BLaER1 treated with 17β-estradiol and CSF1 and Interleukin-3, amounts not matched to agents 10 nM and 100 nM (cell line): ENCODE data around the gene KRTAP6-3.

Experiments used
- H3K27ac ChIP-seq, 11 experiments: shearing (Covaris generic); formaldehyde crosslinking; 2 replicates each; pipeline ENCODE4 v1.8.1; 2022
- H3K27me3 ChIP-seq, 11 experiments: shearing (Covaris generic); formaldehyde crosslinking; 2 replicates each; pipeline ENCODE4 v1.8.1; 2022
- H3K36me3 ChIP-seq, 11 experiments: shearing (Covaris generic); formaldehyde crosslinking; 2 replicates each; pipeline ENCODE4 v1.8.1; 2022
- H3K4me1 ChIP-seq, 10 experiments: shearing (Covaris generic); formaldehyde crosslinking; 2 replicates each; pipeline ENCODE4 v1.8.1; 2022
- H3K4me2 ChIP-seq, 11 experiments: shearing (Covaris generic); formaldehyde crosslinking; 2 replicates each; pipeline ENCODE4 v1.8.1; 2022
- H3K4me3 ChIP-seq, 10 experiments: shearing (Covaris generic); formaldehyde crosslinking; 2 replicates each; pipeline ENCODE4 v1.8.1; 2022
- H3K9ac ChIP-seq, 11 experiments: shearing (Covaris generic); formaldehyde crosslinking; 2 replicates each; pipeline ENCODE4 v1.8.1; 2022
- H3K9me3 ChIP-seq, 11 experiments: shearing (Covaris generic); formaldehyde crosslinking; replicated peaks in 1 of 11; 2 replicates each; pipeline ENCODE4 v1.8.1; 2022
- H4K20me1 ChIP-seq, 11 experiments: shearing (Covaris generic); formaldehyde crosslinking; 2 replicates each; pipeline ENCODE4 v1.8.1; 2022
- Cebpa-rat ChIP-seq, 11 experiments: shearing (Covaris generic); IDR thresholded peaks; 2 replicates each; pipeline ENCODE4 v1.8.1; 2022

Gene KRTAP6-3

GRCh38 chr21:30620080-30620479 lies 27.8 kb downstream of the KRTAP6-3 start:
- no peak overlapping the region for H3K27ac ChIP-seq
- H3K9ac ChIP-seq, result no peak overlapping the region
- H3K4me1 ChIP-seq, result peaks cover 0 to 13% (median 0%) of the 10 kb centered on the region in 10 experiments; a peak in 4 of 20 replicates
- H3K27me3 ChIP-seq, result no peaks in the 10 kb centered on the region
- no peak overlapping the region for H3K4me3 ChIP-seq
- H3K36me3 ChIP-seq, result no peaks in the 10 kb centered on the region
- H4K20me1 ChIP-seq, result no peaks in the 10 kb centered on the region
- H3K9me3 ChIP-seq, result peaks cover 3 to 10% (median 3%) of the 10 kb centered on the region in 11 experiments; a peak in 14 of 22 replicates
- peak overlapping the region in 2 of 11 experiments; percentile 14 to 33; a peak in 1 of 22 replicates for H3K4me2 ChIP-seq
- TF ChIP-seq Cebpa-rat (IDR thresholded peaks at IDR 0.05), result no peak

DNA sequence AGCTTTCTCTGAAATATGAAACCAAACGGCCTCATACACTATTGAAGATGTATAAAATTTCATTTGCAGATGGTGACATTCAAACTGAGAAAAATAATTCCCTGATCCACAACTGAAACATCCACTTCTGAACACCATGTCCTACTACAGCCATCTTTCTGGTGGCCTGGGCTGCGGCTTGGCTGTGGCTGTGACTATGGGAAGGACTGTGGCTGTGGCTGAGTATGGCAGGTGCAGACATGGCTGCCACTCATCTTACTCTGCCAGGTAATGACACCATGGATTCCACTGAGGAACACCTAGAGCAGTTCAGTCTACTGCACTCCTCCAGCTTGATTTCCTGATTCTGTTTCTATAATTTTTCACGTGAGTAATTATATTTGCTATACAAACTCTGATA lies 28.3 kb downstream of the KRTAP6-3 start, which contains the start of gene KRTAP20-4:
TSS of gene KRTAP20-4 (plus strand) at position 106 of the 400 bp plus-strand sequence.
- Histone ChIP-seq H3K27ac (no peak within 1 kb of the TSS), H3K4me3 (no peak within 1 kb of the TSS), H3K36me3 (no peaks in the 10 kb centered on the region), H3K4me2 (peak within 1 kb of the TSS in 2 of 11 experiments; percentile 33 to 35; a peak in 3 of 22 replicates), H3K9me3 (peaks cover 7 to 14% (median 8%) of the 10 kb centered on the region in 11 experiments; a peak in 15 of 22 replicates), H3K9ac (no peak within 1 kb of the TSS), H4K20me1 (no peaks in the 10 kb centered on the region), H3K4me1 (peaks cover 0 to 13% (median 0%) of the 10 kb centered on the region in 10 experiments; a peak in 4 of 20 replicates), H3K27me3 (no peaks in the 10 kb centered on the region)
- TF ChIP-seq Cebpa-rat (IDR thresholded peaks at IDR 0.05), result no peak

- Histone ChIP-seq H3K27ac (no peak overlapping the region), H3K9me3 (peaks cover 7 to 15% (median 9%) of the 10 kb centered on the region in 11 experiments; a peak in 15 of 22 replicates), H3K4me2 (no peak overlapping the region), H3K4me3 (no peak overlapping the region), H3K9ac (no peak overlapping the region), H3K27me3 (no peaks in the 10 kb centered on the region), H4K20me1 (no peaks in the 10 kb centered on the region), H3K36me3 (no peaks in the 10 kb centered on the region), H3K4me1 (peaks cover 0 to 13% (median 0%) of the 10 kb centered on the region in 10 experiments; a peak in 4 of 20 replicates)
- no peak for TF ChIP-seq Cebpa-rat (IDR thresholded peaks at IDR 0.05)
Measured at GRCh38 chr21:30623362-30623761, 31.1 kb downstream of the KRTAP6-3 start.

DNA sequence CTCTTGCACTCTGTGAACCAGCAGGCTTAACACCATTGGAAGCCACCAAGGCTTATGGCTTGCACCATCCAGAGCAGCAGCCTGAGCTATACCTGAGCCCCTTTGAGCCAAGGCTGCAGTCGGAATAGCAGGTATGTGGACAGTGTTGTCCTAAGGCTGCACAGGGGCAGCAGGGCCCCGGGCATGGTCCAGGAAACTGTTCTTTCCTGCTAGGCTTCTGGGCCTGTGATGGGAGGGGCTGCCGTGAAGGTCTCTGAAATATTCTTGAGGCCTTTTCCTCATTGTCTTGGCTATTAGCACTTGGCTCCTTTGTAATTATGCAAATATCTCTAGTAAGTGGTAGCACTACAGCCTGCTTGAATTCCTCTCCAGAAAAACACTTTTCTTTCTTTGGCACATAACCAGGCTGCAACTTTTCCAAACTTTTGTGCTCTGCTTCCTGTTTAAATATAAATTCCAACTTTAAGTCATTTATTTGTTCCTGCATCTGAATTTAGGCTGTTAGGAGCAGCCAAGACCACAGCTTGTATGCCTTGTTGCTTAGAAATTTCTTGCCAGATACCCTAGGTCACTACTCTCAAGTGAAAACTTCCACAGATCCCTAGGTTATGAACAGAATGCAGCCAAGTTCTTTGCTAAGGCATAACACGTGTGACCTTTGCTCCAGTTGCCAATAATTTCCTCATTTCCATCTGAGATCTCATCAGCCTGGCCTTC lies 33.4 kb downstream of the KRTAP6-3 start:
- Histone ChIP-seq H3K9ac (no peak overlapping the region), H3K9me3 (peaks cover 7 to 15% (median 9%) of the 10 kb centered on the region in 11 experiments; a peak in 15 of 22 replicates), H3K4me2 (no peak overlapping the region), H3K27me3 (no peaks in the 10 kb centered on the region), H3K36me3 (no peaks in the 10 kb centered on the region), H3K4me3 (no peak overlapping the region), H3K27ac (no peak overlapping the region), H4K20me1 (no peaks in the 10 kb centered on the region), H3K4me1 (peaks cover 0 to 1% (median 0%) of the 10 kb centered on the region in 10 experiments; a peak in 3 of 20 replicates)
- TF ChIP-seq Cebpa-rat (IDR thresholded peaks at IDR 0.05), result no peak

- H3K4me3 ChIP-seq, result no peak overlapping the region
- no peak for TF ChIP-seq Cebpa-rat (IDR thresholded peaks at IDR 0.05)
- no peaks in the 10 kb centered on the region for H3K4me1 ChIP-seq
- H3K9me3 ChIP-seq, result peaks cover 7 to 15% (median 9%) of the 10 kb centered on the region in 11 experiments; a peak in 15 of 22 replicates
- no peaks in the 10 kb centered on the region for H3K27me3 ChIP-seq
- no peak overlapping the region for H3K9ac ChIP-seq
- no peaks in the 10 kb centered on the region for H3K36me3 ChIP-seq
- H3K4me2 ChIP-seq, result no peak overlapping the region
- H4K20me1 ChIP-seq, result no peaks in the 10 kb centered on the region
- H3K27ac ChIP-seq, result no peak overlapping the region
Measured at GRCh38 chr21:30628109-30628508, 35.9 kb downstream of the KRTAP6-3 start.

DNA sequence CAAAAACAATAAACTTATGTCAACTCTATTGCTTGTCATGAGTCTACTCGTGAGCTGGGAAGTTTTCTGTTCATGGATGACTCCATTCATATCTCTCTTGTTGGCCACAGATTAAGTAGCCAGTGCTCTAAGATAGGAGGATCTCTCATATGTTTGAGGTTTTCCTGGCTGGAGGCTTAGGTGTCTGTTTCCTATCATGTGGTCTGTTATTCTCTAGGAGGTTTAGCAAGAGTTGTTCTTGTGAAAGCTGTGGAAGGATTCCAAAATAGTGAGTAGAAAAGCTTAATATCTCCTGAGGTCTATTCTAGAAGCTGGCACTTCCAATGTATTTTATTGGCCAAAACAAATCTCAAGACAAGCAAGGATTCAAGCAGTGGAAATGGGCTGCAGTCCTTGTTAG lies 37.0 kb downstream of the KRTAP6-3 start:
- TF ChIP-seq Cebpa-rat (IDR thresholded peaks at IDR 0.05), result no peak
- Histone ChIP-seq H3K36me3 (no peaks in the 10 kb centered on the region), H3K9me3 (peaks cover 7 to 14% (median 9%) of the 10 kb centered on the region in 11 experiments; a peak in 15 of 22 replicates), H3K4me1 (no peaks in the 10 kb centered on the region), H3K27me3 (no peaks in the 10 kb centered on the region), H4K20me1 (no peaks in the 10 kb centered on the region), H3K9ac (no peak overlapping the region), H3K4me2 (no peak overlapping the region), H3K27ac (no peak overlapping the region), H3K4me3 (no peak overlapping the region)

DNA sequence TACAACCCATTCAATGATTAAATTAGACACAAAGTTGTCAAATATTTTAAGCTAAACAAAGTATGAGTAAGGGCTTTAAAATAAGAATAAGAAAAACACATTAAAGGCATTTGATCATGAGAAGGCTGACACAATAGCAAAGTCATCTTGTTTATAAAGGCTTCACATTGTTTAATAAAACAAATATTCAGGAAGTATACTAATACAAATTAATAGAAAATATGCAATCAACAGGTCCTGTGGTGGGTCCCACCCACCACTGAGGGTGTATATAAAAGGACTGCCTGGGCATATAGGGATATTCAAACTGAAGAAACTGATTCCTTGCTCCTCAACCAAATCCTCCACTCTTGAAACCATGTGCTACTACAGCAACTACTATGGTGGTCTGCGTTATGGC lies 42.7 kb downstream of the KRTAP6-3 start, which contains the start of gene KRTAP20-2:
TSS of gene KRTAP20-2 (plus strand) at position 301 of the 400 bp plus-strand sequence. CDS start at position 359, 58 bp downstream.
- no peak within 1 kb of the TSS for H3K4me2 ChIP-seq
- no peak within 1 kb of the TSS for H3K4me3 ChIP-seq
- H3K9me3 ChIP-seq, result no peaks in the 10 kb centered on the region
- H3K9ac ChIP-seq, result no peak within 1 kb of the TSS
- H3K27ac ChIP-seq, result no peak within 1 kb of the TSS
- no peaks in the 10 kb centered on the region for H3K4me1 ChIP-seq
- no peaks in the 10 kb centered on the region for H3K27me3 ChIP-seq
- H4K20me1 ChIP-seq, result no peaks in the 10 kb centered on the region
- no peaks in the 10 kb centered on the region for H3K36me3 ChIP-seq
- TF ChIP-seq Cebpa-rat (IDR thresholded peaks at IDR 0.05), result no peak

GRCh38 chr21:30638686-30639085 lies 46.4 kb downstream of the KRTAP6-3 start:
- Histone ChIP-seq H3K36me3 (no peaks in the 10 kb centered on the region), H4K20me1 (no peaks in the 10 kb centered on the region), H3K9me3 (peaks cover 0 to 8% (median 0%) of the 10 kb centered on the region in 11 experiments; a peak in 1 of 22 replicates), H3K4me2 (no peak overlapping the region), H3K4me3 (no peak overlapping the region), H3K27ac (no peak overlapping the region), H3K27me3 (no peaks in the 10 kb centered on the region), H3K9ac (no peak overlapping the region), H3K4me1 (no peaks in the 10 kb centered on the region)
- TF ChIP-seq Cebpa-rat (IDR thresholded peaks at IDR 0.05), result peak in 4 of 11 experiments; percentile 30 to 53 (median 38); a peak in 4 of 22 replicates

GRCh38 chr21:30642564-30642963 lies 50.3 kb downstream of the KRTAP6-3 start, which contains the start of gene KRTAP20-3:
Gene KRTAP20-3, plus strand, starts transcription at chr21:30642864.
- Histone ChIP-seq H4K20me1 (no peaks in the 10 kb centered on the region), H3K4me3 (no peak within 1 kb of the TSS), H3K4me1 (no peaks in the 10 kb centered on the region), H3K4me2 (no peak within 1 kb of the TSS), H3K9me3 (peaks cover 0 to 8% (median 0%) of the 10 kb centered on the region in 11 experiments; a peak in 1 of 22 replicates), H3K27me3 (no peaks in the 10 kb centered on the region), H3K36me3 (no peaks in the 10 kb centered on the region), H3K27ac (no peak within 1 kb of the TSS), H3K9ac (no peak within 1 kb of the TSS)
- TF ChIP-seq Cebpa-rat (IDR thresholded peaks at IDR 0.05), result no peak
